HL-60 (cell line): ENCODE measurements around the gene YAE1.

Experiments used
- DNase-seq, 2 experiments: peaks; one replicate each; pipeline ENCODE4 v3.0.0-alpha.2; 2010 to 2020; ENCODE audit warnings: low read depth in 1 of 2, low spot score in 1 of 2
- H3K27ac ChIP-seq: fragments of 250-450 bp; sonication (Bioruptor Pico); replicated peaks from 2 replicates; pipeline ENCODE4 v1.5.1; 2020; ENCODE audit warnings: mild to moderate bottlenecking, moderate library complexity
- H3K27me3 ChIP-seq: fragments of 250-450 bp; sonication (Bioruptor Pico); 2 replicates; pipeline ENCODE4 v1.5.1; 2021; ENCODE audit warnings: mild to moderate bottlenecking, moderate library complexity; ENCODE audit not compliant: insufficient read depth, poor library complexity, severe bottlenecking
- H3K4me3 ChIP-seq: replicated peaks from 2 replicates; pipeline ENCODE4 v1.5.1; 2011; ENCODE audit warnings: mild to moderate bottlenecking, control low read depth, low read length; ENCODE audit not compliant: insufficient read depth
- CTCF ChIP-seq: IDR thresholded peaks from one replicate; pipeline ENCODE4 v1.5.1; 2011; ENCODE audit warnings: low read length, control low read depth, inconsistent platforms; ENCODE audit not compliant: insufficient read depth
- GABPA ChIP-seq: IDR thresholded peaks from 2 replicates; pipeline ENCODE4 v1.6.1; 2012; ENCODE audit warnings: low read depth
- POLR2AphosphoS5 ChIP-seq: IDR thresholded peaks from 2 replicates; pipeline ENCODE4 v1.6.1; 2012; ENCODE audit warnings: low read depth
- SPI1 ChIP-seq: IDR thresholded peaks from 2 replicates; pipeline ENCODE4 v1.6.1; 2012; ENCODE audit warnings: low read depth, mild to moderate bottlenecking, borderline replicate concordance
- TF ChIP-seq, protein P1 (sequence below): IDR thresholded peaks from 2 replicates; pipeline ENCODE4 v1.6.1; 2012; ENCODE audit warnings: low read depth; ENCODE audit not compliant: insufficient replicate concordance

The YAE1 gene

GRCh38 chr7:39535064-39535463 lies 31.1 kb upstream of the YAE1 start:
- Histone ChIP-seq H3K27me3 (no peaks in the 10 kb centered on the region), H3K27ac (no peak overlapping the region), H3K4me3 (no peak overlapping the region)
- DNase-seq, result no peak
- no peak for TF ChIP-seq CTCF
- TF ChIP-seq, protein P1, sequence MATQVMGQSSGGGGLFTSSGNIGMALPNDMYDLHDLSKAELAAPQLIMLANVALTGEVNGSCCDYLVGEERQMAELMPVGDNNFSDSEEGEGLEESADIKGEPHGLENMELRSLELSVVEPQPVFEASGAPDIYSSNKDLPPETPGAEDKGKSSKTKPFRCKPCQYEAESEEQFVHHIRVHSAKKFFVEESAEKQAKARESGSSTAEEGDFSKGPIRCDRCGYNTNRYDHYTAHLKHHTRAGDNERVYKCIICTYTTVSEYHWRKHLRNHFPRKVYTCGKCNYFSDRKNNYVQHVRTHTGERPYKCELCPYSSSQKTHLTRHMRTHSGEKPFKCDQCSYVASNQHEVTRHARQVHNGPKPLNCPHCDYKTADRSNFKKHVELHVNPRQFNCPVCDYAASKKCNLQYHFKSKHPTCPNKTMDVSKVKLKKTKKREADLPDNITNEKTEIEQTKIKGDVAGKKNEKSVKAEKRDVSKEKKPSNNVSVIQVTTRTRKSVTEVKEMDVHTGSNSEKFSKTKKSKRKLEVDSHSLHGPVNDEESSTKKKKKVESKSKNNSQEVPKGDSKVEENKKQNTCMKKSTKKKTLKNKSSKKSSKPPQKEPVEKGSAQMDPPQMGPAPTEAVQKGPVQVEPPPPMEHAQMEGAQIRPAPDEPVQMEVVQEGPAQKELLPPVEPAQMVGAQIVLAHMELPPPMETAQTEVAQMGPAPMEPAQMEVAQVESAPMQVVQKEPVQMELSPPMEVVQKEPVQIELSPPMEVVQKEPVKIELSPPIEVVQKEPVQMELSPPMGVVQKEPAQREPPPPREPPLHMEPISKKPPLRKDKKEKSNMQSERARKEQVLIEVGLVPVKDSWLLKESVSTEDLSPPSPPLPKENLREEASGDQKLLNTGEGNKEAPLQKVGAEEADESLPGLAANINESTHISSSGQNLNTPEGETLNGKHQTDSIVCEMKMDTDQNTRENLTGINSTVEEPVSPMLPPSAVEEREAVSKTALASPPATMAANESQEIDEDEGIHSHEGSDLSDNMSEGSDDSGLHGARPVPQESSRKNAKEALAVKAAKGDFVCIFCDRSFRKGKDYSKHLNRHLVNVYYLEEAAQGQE, result no peak
- TF ChIP-seq GABPA, result no peak
- no peak for TF ChIP-seq POLR2AphosphoS5
- no peak for TF ChIP-seq SPI1

DNA sequence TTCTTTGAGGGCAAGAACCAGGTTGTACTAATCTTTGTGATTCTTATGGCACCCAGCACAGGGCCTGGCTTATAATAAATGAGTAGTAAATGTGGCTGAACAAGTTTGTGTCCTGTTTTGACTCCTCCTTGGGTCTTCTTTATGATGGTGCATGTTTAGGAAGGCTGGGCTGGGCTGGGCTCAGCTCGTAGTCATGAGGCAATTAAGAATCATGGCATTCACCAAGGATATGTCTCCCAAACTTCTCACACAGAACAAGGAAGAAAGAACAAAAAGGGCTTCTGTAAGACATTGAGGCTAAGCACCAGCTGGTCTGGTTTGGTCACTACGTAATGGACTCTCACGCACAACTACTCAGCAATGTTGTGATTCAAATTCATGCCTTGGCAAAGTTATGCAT lies 30.5 kb upstream of the YAE1 start:
- no peak overlapping the region for H3K4me3 ChIP-seq
- no peak overlapping the region for H3K27ac ChIP-seq
- H3K27me3 ChIP-seq, result no peaks in the 10 kb centered on the region
- DNase-seq, result no peak
- TF ChIP-seq, protein P1, result no peak
- TF ChIP-seq SPI1 (no peak), GABPA (no peak), CTCF (no peak), POLR2AphosphoS5 (no peak)

GRCh38 chr7:39536951-39537350 lies 29.3 kb upstream of the YAE1 start:
- H3K27me3 ChIP-seq, result no peaks in the 10 kb centered on the region
- H3K4me3 ChIP-seq, result no peak overlapping the region
- no peak for TF ChIP-seq GABPA
- TF ChIP-seq, protein P1, result no peak
- DNase-seq, result no peak
- H3K27ac ChIP-seq, result no peak overlapping the region

GRCh38 chr7:39539816-39540215 lies 26.4 kb upstream of the YAE1 start:
- Histone ChIP-seq H3K27me3 (no peaks in the 10 kb centered on the region), H3K4me3 (no peak overlapping the region), H3K27ac (no peak overlapping the region)
- DNase-seq, result no peak
- TF ChIP-seq, protein P1, result no peak
- TF ChIP-seq CTCF (no peak), SPI1 (no peak), GABPA (no peak), POLR2AphosphoS5 (no peak)
